Measurements from ENCODE around the gene NELFA. TPM values are rescaled to one million over a fixed set of nuclear protein-coding genes. Genes with fewer than 3 reads are reported as not detected.

The NELFA gene
- total and polyA plus RNA-seq, 8 donors = 5.8 to 82.9 (median 20.1) TPM

DNA sequence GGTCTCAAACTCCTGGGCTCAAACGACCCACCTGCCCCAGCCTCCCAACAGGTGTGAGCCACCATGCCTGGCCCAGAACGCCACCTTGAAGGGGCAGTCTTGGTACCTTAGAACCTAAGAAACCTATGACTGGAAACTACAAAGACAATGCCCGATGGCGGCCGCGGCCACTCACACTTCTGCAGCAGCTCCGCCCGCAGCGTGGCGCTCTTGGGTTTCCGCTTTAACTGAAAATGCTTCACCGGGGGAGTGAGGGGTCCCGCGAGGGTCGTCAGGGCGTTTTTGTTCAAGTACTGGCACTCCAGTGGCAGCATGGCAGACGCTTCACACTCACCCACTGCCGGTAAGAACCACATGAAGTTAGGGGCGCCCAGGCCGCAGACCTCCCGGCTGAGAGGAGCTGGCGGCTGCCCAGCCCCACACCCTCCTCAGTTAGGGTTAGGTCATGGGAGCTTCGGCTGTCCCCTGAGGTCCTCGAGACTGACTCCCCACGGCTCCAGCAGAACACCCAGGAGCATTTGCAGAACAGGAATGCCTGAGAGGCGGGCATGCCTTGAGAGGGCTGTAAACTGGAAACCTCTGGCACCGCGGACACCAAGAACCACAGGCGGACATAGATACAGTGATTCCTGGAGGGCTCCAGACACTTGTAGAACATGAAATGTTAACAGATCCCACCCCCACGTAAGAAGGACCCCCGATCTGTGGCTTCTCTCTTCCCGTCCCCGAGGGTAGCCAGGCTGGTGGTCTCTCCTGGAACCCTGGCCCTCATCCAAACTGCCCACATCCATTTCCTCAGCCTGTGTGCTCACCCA lies 19.0 kb downstream of the NELFA start:
- H3K9me3 ChIP-seq = no peaks in the 10 kb centered on the region
- WGBS, 5 donors = 95 to 98% (median 95%) methylated on average over 28 to 33 of the region's 33 CpGs
- no peak overlapping the region for H3K4me3 ChIP-seq
- intact Hi-C loops (cut with DNase I; ENCODE audit: low total_unique reads) = no loop called here
- TF ChIP-seq POLR2A (IDR thresholded peaks at IDR 0.05) = no peak
- H3K4me1 ChIP-seq = peaks cover 0 to 19% (median 14%) of the 10 kb centered on the region in 4 donors
- H3K27me3 ChIP-seq = no peaks in the 10 kb centered on the region
- no peak for DNase-seq
- H3K36me3 ChIP-seq = peaks cover 50 to 69% (median 67%) of the 10 kb centered on the region in 4 donors
- no peak overlapping the region for H3K27ac ChIP-seq

DNA sequence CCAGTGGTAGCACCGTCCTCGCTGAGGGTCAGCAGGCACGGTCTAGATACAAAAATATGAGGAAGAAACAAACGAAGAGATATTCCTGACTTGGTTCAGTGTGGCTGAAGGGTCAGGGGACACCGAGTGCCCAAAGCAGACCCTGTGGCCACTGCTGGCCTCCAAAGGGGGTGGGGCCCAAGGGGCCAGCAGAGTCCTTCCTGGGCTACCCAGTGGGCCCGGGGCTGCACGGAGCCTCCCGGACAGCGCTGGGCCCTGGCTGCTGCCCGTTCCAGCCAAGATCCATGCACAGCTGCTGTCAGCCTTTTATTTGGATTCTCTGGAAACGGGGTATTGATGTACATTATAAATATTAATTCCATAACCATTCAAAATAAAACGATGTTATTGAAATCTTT lies 20.4 kb downstream of the NELFA start:
- no peak overlapping the region for H3K27ac ChIP-seq
- no peaks in the 10 kb centered on the region for H3K9me3 ChIP-seq
- intact Hi-C loops (cut with DNase I; ENCODE audit: low total_unique reads) = no loop called here
- DNase-seq = no peak
- TF ChIP-seq EP300 (IDR thresholded peaks at IDR 0.05) = no peak
- peaks cover 64 to 84% (median 81%) of the 10 kb centered on the region in 4 donors for H3K36me3 ChIP-seq
- H3K27me3 ChIP-seq = no peaks in the 10 kb centered on the region
- H3K4me3 ChIP-seq = no peak overlapping the region
- peaks cover 0 to 16% (median 14%) of the 10 kb centered on the region in 4 donors for H3K4me1 ChIP-seq
- 90 to 95% (median 93%) methylated on average over 12 of the region's 12 CpGs for WGBS, 5 donors

DNA sequence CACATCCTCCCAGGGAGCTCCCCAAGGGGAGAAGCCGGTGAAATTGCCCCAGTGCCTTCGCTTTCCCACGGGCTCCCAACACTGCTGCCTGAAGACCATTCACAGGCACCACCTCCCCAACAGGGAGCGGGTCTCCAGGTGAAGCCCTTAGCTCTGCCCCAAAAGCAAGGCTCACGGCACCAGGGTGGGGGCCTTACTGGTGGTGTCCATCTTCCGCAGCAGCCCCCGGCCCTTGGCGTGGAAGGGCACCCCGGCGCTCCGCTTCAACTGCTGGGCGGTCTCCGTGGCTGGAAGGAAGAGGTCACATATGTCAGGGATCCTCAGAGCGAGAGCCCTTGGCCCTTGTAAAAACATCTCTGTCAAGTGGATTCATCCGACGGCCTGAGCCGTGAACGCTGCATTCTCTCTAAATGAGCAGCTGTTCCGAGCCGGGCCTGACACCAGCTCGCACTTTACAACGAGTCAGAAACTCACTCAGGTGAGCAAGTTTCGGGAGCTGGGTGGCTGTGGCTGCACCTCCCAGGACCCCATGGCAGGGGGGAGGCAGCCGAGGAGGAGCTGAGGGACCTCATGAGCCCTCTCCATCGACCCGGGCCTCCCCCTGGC lies 20.9 kb downstream of the NELFA start:
- intact Hi-C loops (cut with DNase I; ENCODE audit: low total_unique reads) = no loop called here
- 94 to 96% (median 95%) methylated on average over 19 to 26 of the region's 26 CpGs for WGBS, 5 donors
- H3K36me3 ChIP-seq = peaks cover 69 to 89% (median 87%) of the 10 kb centered on the region in 4 donors

DNA sequence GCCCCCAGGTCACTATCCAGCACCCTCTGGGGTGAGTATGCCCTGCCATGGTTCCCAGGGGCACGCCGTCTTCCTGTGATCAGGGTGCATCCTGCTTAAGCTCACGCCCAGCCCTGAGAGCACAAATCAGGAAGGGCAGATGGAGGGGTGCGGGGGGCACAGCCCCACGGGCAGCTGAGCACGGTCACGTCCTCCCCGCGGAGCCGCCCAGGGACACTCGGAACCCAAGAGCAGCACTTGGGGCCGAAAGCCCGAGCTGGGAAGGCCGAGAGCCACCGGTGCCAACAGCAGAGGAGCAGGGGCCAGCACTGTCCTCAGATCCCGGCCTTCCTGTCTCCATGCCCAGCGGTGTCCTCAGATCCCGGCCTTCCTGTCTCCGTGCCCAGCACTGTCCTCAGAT lies 21.5 kb downstream of the NELFA start:
- no peaks in the 10 kb centered on the region for H3K9me3 ChIP-seq
- no peak for DNase-seq
- 89 to 98% (median 94%) methylated on average over 5 to 19 of the region's 19 CpGs for WGBS, 5 donors
- H3K27ac ChIP-seq = no peak overlapping the region
- no peaks in the 10 kb centered on the region for H3K27me3 ChIP-seq
- H3K36me3 ChIP-seq = peaks cover 74 to 94% (median 92%) of the 10 kb centered on the region in 4 donors
- H3K4me3 ChIP-seq = no peak overlapping the region
- intact Hi-C loops (cut with DNase I; ENCODE audit: low total_unique reads) = no loop called here
- H3K4me1 ChIP-seq = peaks cover 0 to 9% (median 7%) of the 10 kb centered on the region in 4 donors
- TF ChIP-seq POLR2AphosphoS5 (IDR thresholded peaks at IDR 0.05) = no peak
- TF ChIP-seq, protein P1, sequence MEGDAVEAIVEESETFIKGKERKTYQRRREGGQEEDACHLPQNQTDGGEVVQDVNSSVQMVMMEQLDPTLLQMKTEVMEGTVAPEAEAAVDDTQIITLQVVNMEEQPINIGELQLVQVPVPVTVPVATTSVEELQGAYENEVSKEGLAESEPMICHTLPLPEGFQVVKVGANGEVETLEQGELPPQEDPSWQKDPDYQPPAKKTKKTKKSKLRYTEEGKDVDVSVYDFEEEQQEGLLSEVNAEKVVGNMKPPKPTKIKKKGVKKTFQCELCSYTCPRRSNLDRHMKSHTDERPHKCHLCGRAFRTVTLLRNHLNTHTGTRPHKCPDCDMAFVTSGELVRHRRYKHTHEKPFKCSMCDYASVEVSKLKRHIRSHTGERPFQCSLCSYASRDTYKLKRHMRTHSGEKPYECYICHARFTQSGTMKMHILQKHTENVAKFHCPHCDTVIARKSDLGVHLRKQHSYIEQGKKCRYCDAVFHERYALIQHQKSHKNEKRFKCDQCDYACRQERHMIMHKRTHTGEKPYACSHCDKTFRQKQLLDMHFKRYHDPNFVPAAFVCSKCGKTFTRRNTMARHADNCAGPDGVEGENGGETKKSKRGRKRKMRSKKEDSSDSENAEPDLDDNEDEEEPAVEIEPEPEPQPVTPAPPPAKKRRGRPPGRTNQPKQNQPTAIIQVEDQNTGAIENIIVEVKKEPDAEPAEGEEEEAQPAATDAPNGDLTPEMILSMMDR (IDR thresholded peaks at IDR 0.05) = no peak
- TF ChIP-seq EP300 (IDR thresholded peaks at IDR 0.05) = no peak
- no peak for TF ChIP-seq POLR2A (IDR thresholded peaks at IDR 0.05)

More for the DNA sequence above, 20.9 kb downstream of the NELFA start:
- no peak for DNase-seq
- H3K27ac ChIP-seq = no peak overlapping the region
- H3K4me1 ChIP-seq = peaks cover 0 to 14% (median 12%) of the 10 kb centered on the region in 4 donors
- no peaks in the 10 kb centered on the region for H3K9me3 ChIP-seq
- no peaks in the 10 kb centered on the region for H3K27me3 ChIP-seq
- H3K4me3 ChIP-seq = no peak overlapping the region
- TF ChIP-seq POLR2A (IDR thresholded peaks at IDR 0.05) (no peak), EP300 (IDR thresholded peaks at IDR 0.05) (no peak), POLR2AphosphoS5 (IDR thresholded peaks at IDR 0.05) (no peak)
- TF ChIP-seq, protein P1 (IDR thresholded peaks at IDR 0.05) = no peak

DNA sequence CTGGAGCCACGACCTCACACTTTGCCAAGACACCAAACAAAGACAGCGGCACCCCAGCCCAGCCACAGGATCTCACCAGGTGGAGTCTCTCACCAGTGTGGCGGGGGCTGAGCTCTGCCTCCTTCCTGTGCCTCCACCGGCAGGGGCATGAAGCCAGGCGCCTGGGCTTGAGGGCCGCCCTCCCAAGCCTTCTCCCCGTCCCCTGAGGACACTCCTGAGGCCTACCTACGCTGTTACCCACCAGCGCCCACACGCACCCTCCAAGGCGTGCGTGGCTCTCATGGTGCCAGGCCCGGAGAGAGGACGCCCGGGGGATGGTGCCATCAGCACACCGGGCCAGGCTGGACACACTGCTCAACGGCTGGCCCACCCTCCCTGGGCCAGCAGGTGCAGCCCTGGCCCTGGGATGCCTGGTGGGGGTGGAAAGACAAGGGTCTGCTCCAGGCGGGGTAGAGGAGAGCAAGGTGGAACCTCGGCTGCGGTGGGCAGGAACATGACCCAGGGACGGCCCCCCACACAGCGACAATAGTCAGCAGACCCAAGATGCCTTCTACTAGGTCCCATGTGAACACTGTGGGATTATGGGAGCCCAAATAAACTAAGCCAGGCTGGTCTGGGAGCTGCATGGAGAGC lies 22.1 kb downstream of the NELFA start:
- Histone ChIP-seq H3K36me3 (peaks cover 75 to 100% (median 98%) of the 10 kb centered on the region in 4 donors), H3K27ac (no peak overlapping the region), H3K27me3 (no peaks in the 10 kb centered on the region), H3K4me3 (no peak overlapping the region), H3K9me3 (no peaks in the 10 kb centered on the region), H3K4me1 (peaks cover 0 to 3% (median 2%) of the 10 kb centered on the region in 4 donors)
- intact Hi-C loops (cut with DNase I; ENCODE audit: low total_unique reads) = no loop called here
- DNase-seq = no peak
- 89 to 92% (median 90%) methylated on average over 5 to 22 of the region's 22 CpGs for WGBS, 5 donors
- TF ChIP-seq POLR2A (IDR thresholded peaks at IDR 0.05) (no peak), EP300 (IDR thresholded peaks at IDR 0.05) (no peak), POLR2AphosphoS5 (IDR thresholded peaks at IDR 0.05) (no peak)
- TF ChIP-seq, protein P1 (IDR thresholded peaks at IDR 0.05) = no peak
